ENCODE results near the gene C19orf12.

C19orf12 gene

DNA sequence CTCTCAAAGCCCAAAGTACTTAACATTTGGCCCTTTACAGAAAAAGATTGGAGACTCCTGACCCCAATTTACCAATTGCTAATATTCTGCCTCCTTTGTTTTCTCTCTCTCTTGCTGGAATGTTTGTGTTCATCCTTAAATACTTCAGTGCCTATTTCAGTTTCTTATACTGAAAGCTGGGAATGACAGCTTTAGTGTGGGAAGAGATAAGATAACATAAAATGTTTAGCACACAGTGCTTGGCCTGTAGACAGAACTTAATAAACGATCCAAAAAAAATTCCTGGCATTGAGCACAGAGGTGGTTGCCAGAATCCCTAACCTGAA lies 52.8 kb downstream of the C19orf12 start:
- TF ChIP-seq CTCF (IDR thresholded peaks at IDR 0.05): no peak
- no peaks in the 10 kb centered on the region for H3K36me3 ChIP-seq
- H3K4me3 ChIP-seq (ENCODE audit: low read depth in 1 of 2, low read length in 1 of 2): no peak overlapping the region
- H3K9me3 ChIP-seq: no peaks in the 10 kb centered on the region
- H3K27ac ChIP-seq: no peak overlapping the region
- H3K4me1 ChIP-seq (ENCODE audit: control insufficient read depth in 1 of 2, insufficient read depth in 1 of 2, low read depth in 1 of 2, low read length in 1 of 2): peaks cover 12 to 14% of the 10 kb centered on the region in 2 experiments
- peaks cover 46% of the 10 kb centered on the region for H3K27me3 ChIP-seq

DNA sequence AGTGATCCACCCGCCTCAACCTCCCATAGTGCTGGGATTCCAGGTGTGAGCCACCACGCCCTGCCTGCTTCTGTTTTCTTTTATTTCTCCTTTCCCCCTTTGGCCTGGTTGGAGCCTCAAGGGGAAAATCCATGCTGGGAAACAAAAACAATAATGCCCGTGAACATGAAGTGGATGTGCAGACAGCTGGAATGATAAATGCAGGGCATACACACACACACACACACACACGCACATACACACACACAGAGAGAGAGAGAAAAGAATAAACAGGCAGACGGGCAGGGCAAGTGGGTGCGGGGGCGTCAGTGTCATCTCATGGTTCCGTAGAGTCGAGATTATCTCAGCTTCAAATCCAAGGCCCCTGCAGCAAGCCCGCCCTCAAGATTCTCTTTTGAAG lies 54.2 kb downstream of the C19orf12 start:
- no peak for TF ChIP-seq CTCF (IDR thresholded peaks at IDR 0.05)
- H3K4me1 ChIP-seq (ENCODE audit: control insufficient read depth in 1 of 2, insufficient read depth in 1 of 2, low read depth in 1 of 2, low read length in 1 of 2): peaks cover 8 to 9% of the 10 kb centered on the region in 2 experiments
- peaks cover 32% of the 10 kb centered on the region for H3K27me3 ChIP-seq
- no peaks in the 10 kb centered on the region for H3K36me3 ChIP-seq
- H3K27ac ChIP-seq: no peak overlapping the region
- H3K9me3 ChIP-seq: no peaks in the 10 kb centered on the region
- no peak overlapping the region for H3K4me3 ChIP-seq (ENCODE audit: low read depth in 1 of 2, low read length in 1 of 2)

DNA sequence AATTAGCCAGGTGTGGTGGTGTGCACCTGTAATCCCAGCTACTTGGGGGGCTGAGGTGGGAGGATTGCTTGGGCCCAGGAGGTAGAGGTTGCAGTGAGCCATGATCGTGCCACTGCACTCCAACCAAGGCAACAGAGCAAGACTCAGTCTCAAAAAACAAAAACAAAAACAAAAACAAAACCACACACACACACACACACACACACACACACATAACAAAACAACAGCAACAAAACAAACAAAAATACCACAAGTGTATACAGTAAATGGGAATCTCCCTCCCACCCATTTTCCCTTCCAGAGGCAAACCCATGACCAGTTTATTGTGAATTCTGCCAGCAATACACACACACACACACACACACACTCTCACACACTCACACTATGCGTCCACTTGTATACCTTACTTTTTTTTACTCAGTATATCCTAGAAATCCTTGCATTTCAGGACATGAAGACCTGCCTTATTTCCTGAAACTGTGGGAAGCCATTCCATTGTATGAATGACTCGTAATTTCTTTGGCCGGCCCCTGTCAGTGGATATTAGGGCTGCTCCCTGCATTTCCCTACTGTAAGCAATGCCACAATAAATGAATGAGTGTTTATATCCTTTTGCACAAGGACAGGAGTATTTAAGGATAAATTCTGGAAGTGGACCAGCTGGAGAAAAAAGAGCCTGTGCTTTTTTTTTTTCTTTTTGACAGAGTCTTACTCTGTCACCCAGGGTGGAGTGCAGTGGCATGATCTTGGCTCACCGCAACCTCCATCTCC lies 56.7 kb downstream of the C19orf12 start:
- H3K27ac ChIP-seq: no peak overlapping the region
- no peak overlapping the region for H3K4me3 ChIP-seq (ENCODE audit: low read depth in 1 of 2, low read length in 1 of 2)
- no peaks in the 10 kb centered on the region for H3K9me3 ChIP-seq
- H3K4me1 ChIP-seq (ENCODE audit: control insufficient read depth in 1 of 2, insufficient read depth in 1 of 2, low read depth in 1 of 2, low read length in 1 of 2): no peaks in the 10 kb centered on the region
- H3K36me3 ChIP-seq: no peaks in the 10 kb centered on the region
- TF ChIP-seq CTCF (IDR thresholded peaks at IDR 0.05): no peak
- peaks cover 9% of the 10 kb centered on the region for H3K27me3 ChIP-seq

GRCh38 chr19:29655648-29656335 lies 59.3 kb downstream of the C19orf12 start:
- no peak overlapping the region for H3K4me3 ChIP-seq (ENCODE audit: low read depth in 1 of 2, low read length in 1 of 2)
- no peaks in the 10 kb centered on the region for H3K4me1 ChIP-seq (ENCODE audit: control insufficient read depth in 1 of 2, insufficient read depth in 1 of 2, low read depth in 1 of 2, low read length in 1 of 2)
- TF ChIP-seq CTCF (IDR thresholded peaks at IDR 0.05): no peak
- H3K27ac ChIP-seq: no peak overlapping the region
- no peaks in the 10 kb centered on the region for H3K36me3 ChIP-seq
- H3K27me3 ChIP-seq: peaks cover 3% of the 10 kb centered on the region
- H3K9me3 ChIP-seq: no peaks in the 10 kb centered on the region

- H3K4me1 ChIP-seq (ENCODE audit: control insufficient read depth in 1 of 2, insufficient read depth in 1 of 2, low read depth in 1 of 2, low read length in 1 of 2): no peaks in the 10 kb centered on the region
- no peak for TF ChIP-seq CTCF (IDR thresholded peaks at IDR 0.05)
- H3K27me3 ChIP-seq: peaks cover 3% of the 10 kb centered on the region
These were observed 61.7 kb downstream of the C19orf12 start for GRCh38 chr19:29653398-29653797.

More at GRCh38 chr19:29653398-29653797, 61.7 kb downstream of the C19orf12 start:
- Histone ChIP-seq H3K36me3 (no peaks in the 10 kb centered on the region), H3K4me3 (ENCODE audit: low read depth in 1 of 2, low read length in 1 of 2) (no peak overlapping the region), H3K9me3 (no peaks in the 10 kb centered on the region), H3K27ac (no peak overlapping the region)
